Activated naive CD8-positive, alpha-beta T cell treated with anti-CD3 and anti-CD28 coated beads, Interleukin-2, amount 10 ng/mL, durations not matched to agents 7 days and 5 days (primary cell): ENCODE measurements around the gene CCDC144A. TPM values are rescaled to one million over a fixed set of nuclear protein-coding genes. Genes with fewer than 3 reads are reported as not detected.
"Not testable (repeated sequence)": the region's sequence is repeated elsewhere in the genome, so short reads cannot be mapped to it uniquely, and the experiment has no call there.

Source experiments
- ATAC-seq: fragments of 150-1000 bp; cut with Tn5 transposase; one replicate; pipeline ENCODE4 v1.10.0; 2021; ENCODE audit warnings: low read depth, moderate library complexity
- POLR2A ChIA-PET: fragments of 350-600 bp; sonication (Branson Sonifier 250); formaldehyde crosslinking; loops from one replicate; lab custom pipeline; 2021; ENCODE audit warnings: antibody characterized with exemption; lab: Charles Lee
- DNase-seq: peaks from one replicate; pipeline ENCODE4 v3.0.0; 2021
- H3K27ac Mint-ChIP-seq: one replicate; pipeline ENCODE4 v1.8.0; 2022; ENCODE audit warnings: mild to moderate bottlenecking, mixed read lengths
- H3K27me3 Mint-ChIP-seq: one replicate; pipeline ENCODE4 v1.8.0; 2022; ENCODE audit warnings: mild to moderate bottlenecking, moderate library complexity, mixed read lengths
- H3K36me3 Mint-ChIP-seq: one replicate; pipeline ENCODE4 v1.8.0; 2021; ENCODE audit warnings: mild to moderate bottlenecking, mixed read lengths
- H3K4me1 Mint-ChIP-seq: one replicate; pipeline ENCODE4 v1.8.0; 2021; ENCODE audit warnings: mixed read lengths
- H3K4me3 Mint-ChIP-seq: one replicate; pipeline ENCODE4 v1.8.0; 2022; ENCODE audit warnings: mild to moderate bottlenecking, moderate library complexity, mixed read lengths
- H3K9me3 Mint-ChIP-seq: one replicate; pipeline ENCODE4 v1.8.0; 2021; ENCODE audit warnings: mixed read lengths
- total RNA-seq, 2 experiments: library from RNA; stranded (reverse); gene quantifications; one replicate each; pipeline ENCODE4 v1.2.3, GENCODE V29; 2021

Gene CCDC144A
- total RNA-seq, 2 experiments from 2014 or later = 2.9 to 4.8 TPM

DNA sequence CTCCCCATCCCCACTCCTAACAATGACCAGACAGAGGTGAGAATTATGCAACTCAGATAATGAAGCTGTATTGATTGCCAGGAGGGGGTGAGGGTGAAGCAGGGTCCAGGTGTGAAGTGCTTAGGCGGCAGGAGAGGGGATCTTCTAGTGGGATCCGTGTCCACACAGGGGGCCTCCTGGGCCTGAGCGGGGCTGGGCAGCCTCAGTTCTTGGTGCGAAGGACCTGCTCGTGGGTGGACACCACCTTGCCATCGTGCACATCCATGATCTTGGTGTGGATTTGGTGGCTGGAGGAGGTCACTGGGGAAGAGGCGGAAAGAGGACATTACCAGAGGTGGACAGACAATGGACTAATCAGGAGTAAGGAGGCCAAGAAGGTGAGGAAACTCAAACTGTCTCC, 127.9 kb downstream of the CCDC144A start:
- H3K9me3 Mint-ChIP-seq, POLR2A ChIA-PET, H3K36me3 Mint-ChIP-seq, ATAC-seq, DNase-seq, H3K27me3 Mint-ChIP-seq, H3K27ac Mint-ChIP-seq, H3K4me3 Mint-ChIP-seq, H3K4me1 Mint-ChIP-seq: not testable (repeated sequence)

- no peaks in the 10 kb centered on the region for H3K4me1 Mint-ChIP-seq
- H3K36me3 Mint-ChIP-seq = no peaks in the 10 kb centered on the region
- no peaks in the 10 kb centered on the region for H3K9me3 Mint-ChIP-seq
- DNase-seq (no peak), ATAC-seq (no peak)
- H3K4me3 Mint-ChIP-seq = no peak overlapping the region
- H3K27ac Mint-ChIP-seq = no peak overlapping the region
- no peaks in the 10 kb centered on the region for H3K27me3 Mint-ChIP-seq
- POLR2A ChIA-PET = no interaction called here
Measured at GRCh38 chr17:16818340-16818739, 128.3 kb downstream of the CCDC144A start.

GRCh38 chr17:16818821-16819683, 129.0 kb downstream of the CCDC144A start:
- Mint-ChIP-seq H3K9me3 (no peaks in the 10 kb centered on the region), H3K27me3 (no peaks in the 10 kb centered on the region), H3K4me1 (no peaks in the 10 kb centered on the region), H3K27ac (no peak overlapping the region), H3K36me3 (no peaks in the 10 kb centered on the region), H3K4me3 (no peak overlapping the region)
- POLR2A ChIA-PET = no interaction called here
- ATAC-seq = no peak
- no peak for DNase-seq

GRCh38 chr17:16820161-16820877, 130.3 kb downstream of the CCDC144A start:
- POLR2A ChIA-PET = no interaction called here
- H3K36me3 Mint-ChIP-seq = no peaks in the 10 kb centered on the region
- DNase-seq (no peak), ATAC-seq (no peak)
- H3K4me3 Mint-ChIP-seq = no peak overlapping the region
- no peaks in the 10 kb centered on the region for H3K27me3 Mint-ChIP-seq
- no peak overlapping the region for H3K27ac Mint-ChIP-seq
- H3K9me3 Mint-ChIP-seq = no peaks in the 10 kb centered on the region
- no peaks in the 10 kb centered on the region for H3K4me1 Mint-ChIP-seq

GRCh38 chr17:16820979-16821543, 131.0 kb downstream of the CCDC144A start:
- Mint-ChIP-seq H3K27me3 (no peaks in the 10 kb centered on the region), H3K4me1 (no peaks in the 10 kb centered on the region), H3K27ac (no peak overlapping the region), H3K36me3 (no peaks in the 10 kb centered on the region), H3K9me3 (no peaks in the 10 kb centered on the region), H3K4me3 (no peak overlapping the region)
- POLR2A ChIA-PET = no interaction called here
- no peak for ATAC-seq
- DNase-seq = no peak

DNA sequence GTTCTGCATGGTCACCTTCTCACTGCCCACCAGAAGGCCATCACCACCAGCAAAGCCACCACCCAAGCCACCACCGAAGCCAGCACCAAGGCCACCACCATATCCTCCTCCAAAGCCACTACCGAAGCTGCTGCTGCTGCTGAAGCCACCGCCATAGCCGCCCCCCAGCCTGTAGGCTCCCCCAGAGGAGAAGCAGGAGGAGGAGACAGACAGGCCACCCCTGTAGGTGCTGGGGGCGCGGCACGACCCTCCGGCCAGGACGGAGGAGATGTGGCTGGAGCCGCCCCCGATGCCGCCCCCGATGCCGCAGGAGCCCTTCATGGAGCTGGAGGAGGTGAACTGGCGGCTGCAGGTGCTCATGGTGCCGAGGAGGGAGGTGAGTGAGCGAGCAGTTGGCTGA, 132.1 kb downstream of the CCDC144A start:
- H3K27ac Mint-ChIP-seq, ATAC-seq, POLR2A ChIA-PET, H3K27me3 Mint-ChIP-seq, H3K9me3 Mint-ChIP-seq, H3K4me3 Mint-ChIP-seq, DNase-seq, H3K4me1 Mint-ChIP-seq, H3K36me3 Mint-ChIP-seq: not testable (repeated sequence)

DNA sequence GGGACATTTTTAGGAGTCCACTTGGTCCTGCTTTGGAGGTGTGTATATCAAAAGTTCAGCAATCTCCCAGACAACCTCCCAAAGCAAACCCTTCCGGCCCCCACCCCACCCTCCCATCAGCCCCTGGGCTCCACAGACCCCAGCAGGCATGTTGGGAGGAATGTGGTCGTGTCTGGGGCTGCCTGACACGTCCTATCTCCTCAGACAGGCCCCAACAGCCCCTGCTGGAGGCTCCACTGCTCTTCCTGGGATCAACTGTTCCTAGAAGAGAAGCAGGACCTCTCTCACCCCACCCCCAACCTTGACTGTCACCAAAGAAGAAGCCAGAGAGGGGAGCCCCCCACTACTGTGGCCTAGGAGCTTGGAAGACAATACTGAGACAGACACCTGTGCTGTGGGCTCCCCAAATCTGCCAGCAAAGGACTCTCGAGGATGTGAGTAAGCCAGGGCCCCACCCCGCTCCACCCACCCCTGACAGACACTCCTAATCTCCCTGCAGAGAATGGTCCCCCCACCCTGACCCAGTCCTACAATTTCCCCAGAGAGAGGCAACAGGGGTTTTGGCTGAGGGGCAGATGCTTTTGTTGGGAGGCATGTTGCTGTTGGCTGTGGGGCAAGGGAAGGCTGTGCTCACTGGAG, 133.8 kb downstream of the CCDC144A start:
- H3K36me3 Mint-ChIP-seq, DNase-seq, POLR2A ChIA-PET, ATAC-seq, H3K4me1 Mint-ChIP-seq, H3K4me3 Mint-ChIP-seq, H3K27ac Mint-ChIP-seq, H3K9me3 Mint-ChIP-seq, H3K27me3 Mint-ChIP-seq: not testable (repeated sequence)

Other genes with a start within 250 kb of the CCDC144A start
- 1 to 10 TPM; 5.5 to 6.2 TPM for gene LRRC75A, start 198.0 kb upstream of the CCDC144A start, total RNA-seq
- gene ZNF287, start 121.0 kb upstream of the CCDC144A start, total RNA-seq = 10 to 100 TPM in 1 of 2 experiments, 1 to 10 TPM in 1; 9.7 to 13.0 TPM
- gene ZNF624, start 36.4 kb upstream of the CCDC144A start, total RNA-seq = 1 to 10 TPM; 7.4 to 8.3 TPM